NCI-H82 treated with DMSO at 0.1 percent for 48 hours (cell line): ENCODE measurements around the gene MLLT3.
"Not testable (repeated sequence)": the region's sequence is repeated elsewhere in the genome, so short reads cannot be mapped to it uniquely, and the experiment has no call there.

Experiments
- DNase-seq: peaks from one replicate; lab custom pipeline; 2025; ENCODE audit not compliant: unreplicated experiment; lab: John Stamatoyannopoulos, UW

Gene MLLT3

GRCh38 chr9:20622330-20623020 is at the start of gene MLLT3:
Gene MLLT3 (minus strand): TSS chr9:20622499.
- peak; percentile 93 for DNase-seq

- DNase-seq = no peak
Observed at GRCh38 chr9:20671635-20672034, 49.3 kb upstream of the MLLT3 start.

GRCh38 chr9:20670395-20670794 is 48.1 kb upstream of the MLLT3 start:
- DNase-seq = no peak

- DNase-seq = no peak
Observed at GRCh38 chr9:20664501-20664900, 42.2 kb upstream of the MLLT3 start.

GRCh38 chr9:20663133-20663532 is 40.8 kb upstream of the MLLT3 start:
- DNase-seq = no peak

- DNase-seq = peak; percentile 73
Observed at GRCh38 chr9:20662156-20662555, 39.9 kb upstream of the MLLT3 start.

- DNase-seq = no peak
Observed at GRCh38 chr9:20659474-20659967, 37.2 kb upstream of the MLLT3 start.

GRCh38 chr9:20658677-20659473 is 36.6 kb upstream of the MLLT3 start:
- no peak for DNase-seq

GRCh38 chr9:20658246-20658667 is 36.0 kb upstream of the MLLT3 start:
- DNase-seq = not testable (repeated sequence)

GRCh38 chr9:20651939-20652338 is 29.6 kb upstream of the MLLT3 start:
- DNase-seq = no peak

- no peak for DNase-seq
Observed at GRCh38 chr9:20650750-20651299, 28.5 kb upstream of the MLLT3 start.

GRCh38 chr9:20650313-20650712 is 28.0 kb upstream of the MLLT3 start:
- DNase-seq = no peak

GRCh38 chr9:20649381-20649780 is 27.1 kb upstream of the MLLT3 start:
- no peak for DNase-seq

- DNase-seq = no peak
Observed at GRCh38 chr9:20646656-20647055, 24.4 kb upstream of the MLLT3 start.

- DNase-seq = no peak
Observed at GRCh38 chr9:20643660-20644059, 21.4 kb upstream of the MLLT3 start.

- DNase-seq = no peak
Observed at GRCh38 chr9:20642045-20642444, 19.7 kb upstream of the MLLT3 start.

- no peak for DNase-seq
Observed at GRCh38 chr9:20640331-20641187, 18.3 kb upstream of the MLLT3 start.

- DNase-seq = no peak
Observed at GRCh38 chr9:20636888-20637440, 14.7 kb upstream of the MLLT3 start.

GRCh38 chr9:20634895-20635294 is 12.6 kb upstream of the MLLT3 start:
- DNase-seq = no peak

GRCh38 chr9:20632705-20633104 is 10.4 kb upstream of the MLLT3 start:
- DNase-seq = no peak
